ENCODE data around the gene PAIP2. TPM values are rescaled to one million over a fixed set of nuclear protein-coding genes. Genes with fewer than 3 reads are reported as not detected.
A peak's percentile ranks its signal among the peaks of the same experiment; 100 is the strongest.

Gene PAIP2
- total RNA-seq, 1 experiment from 2014 or later, result 79.4 TPM

DNA sequence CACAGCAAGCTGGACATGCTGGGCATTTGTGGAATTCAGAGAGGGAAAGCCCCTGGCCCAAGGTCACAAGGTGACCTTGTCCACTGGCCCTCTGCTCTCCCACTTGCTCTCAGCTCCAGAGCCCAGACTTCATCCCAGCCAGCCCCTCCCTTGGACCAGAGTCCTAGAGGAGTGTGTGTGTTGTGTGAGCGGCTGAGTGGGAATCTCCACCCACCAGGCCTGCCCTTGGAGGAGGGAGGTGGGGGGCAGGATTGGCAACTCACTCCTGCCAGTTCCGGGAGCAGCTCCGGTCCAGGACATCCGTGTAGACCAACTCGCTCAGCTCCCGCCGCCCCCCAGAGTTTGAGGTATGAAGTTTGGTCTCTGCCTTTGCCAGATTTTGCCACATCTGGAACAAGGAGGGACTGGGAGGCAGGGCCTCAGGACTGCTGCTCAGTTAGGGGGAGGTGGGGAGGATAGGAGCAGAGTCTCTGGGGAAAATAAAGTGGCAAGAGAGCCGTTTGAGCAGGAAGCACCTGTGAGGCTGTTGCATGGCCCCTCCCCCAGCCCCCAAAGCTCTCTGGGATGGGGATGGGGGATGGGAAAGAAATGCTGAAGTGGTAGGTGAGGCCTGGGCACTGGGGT, 46.7 kb downstream of the PAIP2 start:
- POLR2A ChIA-PET, result interaction anchor here (0.5 kb wide), 1 partner anchor 31 kb away, joined by 5 read pairs; no protein-coding TSS in a partner anchor
- ATAC-seq, result no peak
- Histone ChIP-seq H3K9me3 (ENCODE audit: control insufficient read depth, insufficient read depth, low read depth, low read length) (no peaks in the 10 kb centered on the region), H3K36me3 (ENCODE audit: control insufficient read depth, insufficient read depth, low read length) (peaks cover 2% of the 10 kb centered on the region; the same call in 1 of the 2 replicates), H3K27me3 (ENCODE audit: control insufficient read depth, insufficient read depth, low read length) (no peaks in the 10 kb centered on the region), H3K4me3 (ENCODE audit: low read depth in 2 of 2, low read length in 2 of 2) (no peak overlapping the region), H3K4me1 (ENCODE audit: control insufficient read depth, insufficient read depth, low read length) (peaks cover 17% of the 10 kb centered on the region), H3K27ac (ENCODE audit: low read length) (no peak overlapping the region)
- no peak for DNase-seq (ENCODE audit: low read depth, low spot score)
- no peak for TF ChIP-seq SIN3A (IDR thresholded peaks at IDR 0.05; ENCODE audit: borderline replicate concordance, insufficient read depth, low read depth, low read length)
- TF ChIP-seq, protein P1, sequence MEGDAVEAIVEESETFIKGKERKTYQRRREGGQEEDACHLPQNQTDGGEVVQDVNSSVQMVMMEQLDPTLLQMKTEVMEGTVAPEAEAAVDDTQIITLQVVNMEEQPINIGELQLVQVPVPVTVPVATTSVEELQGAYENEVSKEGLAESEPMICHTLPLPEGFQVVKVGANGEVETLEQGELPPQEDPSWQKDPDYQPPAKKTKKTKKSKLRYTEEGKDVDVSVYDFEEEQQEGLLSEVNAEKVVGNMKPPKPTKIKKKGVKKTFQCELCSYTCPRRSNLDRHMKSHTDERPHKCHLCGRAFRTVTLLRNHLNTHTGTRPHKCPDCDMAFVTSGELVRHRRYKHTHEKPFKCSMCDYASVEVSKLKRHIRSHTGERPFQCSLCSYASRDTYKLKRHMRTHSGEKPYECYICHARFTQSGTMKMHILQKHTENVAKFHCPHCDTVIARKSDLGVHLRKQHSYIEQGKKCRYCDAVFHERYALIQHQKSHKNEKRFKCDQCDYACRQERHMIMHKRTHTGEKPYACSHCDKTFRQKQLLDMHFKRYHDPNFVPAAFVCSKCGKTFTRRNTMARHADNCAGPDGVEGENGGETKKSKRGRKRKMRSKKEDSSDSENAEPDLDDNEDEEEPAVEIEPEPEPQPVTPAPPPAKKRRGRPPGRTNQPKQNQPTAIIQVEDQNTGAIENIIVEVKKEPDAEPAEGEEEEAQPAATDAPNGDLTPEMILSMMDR (IDR thresholded peaks at IDR 0.05), result no peak
- TF ChIP-seq, protein P2, sequence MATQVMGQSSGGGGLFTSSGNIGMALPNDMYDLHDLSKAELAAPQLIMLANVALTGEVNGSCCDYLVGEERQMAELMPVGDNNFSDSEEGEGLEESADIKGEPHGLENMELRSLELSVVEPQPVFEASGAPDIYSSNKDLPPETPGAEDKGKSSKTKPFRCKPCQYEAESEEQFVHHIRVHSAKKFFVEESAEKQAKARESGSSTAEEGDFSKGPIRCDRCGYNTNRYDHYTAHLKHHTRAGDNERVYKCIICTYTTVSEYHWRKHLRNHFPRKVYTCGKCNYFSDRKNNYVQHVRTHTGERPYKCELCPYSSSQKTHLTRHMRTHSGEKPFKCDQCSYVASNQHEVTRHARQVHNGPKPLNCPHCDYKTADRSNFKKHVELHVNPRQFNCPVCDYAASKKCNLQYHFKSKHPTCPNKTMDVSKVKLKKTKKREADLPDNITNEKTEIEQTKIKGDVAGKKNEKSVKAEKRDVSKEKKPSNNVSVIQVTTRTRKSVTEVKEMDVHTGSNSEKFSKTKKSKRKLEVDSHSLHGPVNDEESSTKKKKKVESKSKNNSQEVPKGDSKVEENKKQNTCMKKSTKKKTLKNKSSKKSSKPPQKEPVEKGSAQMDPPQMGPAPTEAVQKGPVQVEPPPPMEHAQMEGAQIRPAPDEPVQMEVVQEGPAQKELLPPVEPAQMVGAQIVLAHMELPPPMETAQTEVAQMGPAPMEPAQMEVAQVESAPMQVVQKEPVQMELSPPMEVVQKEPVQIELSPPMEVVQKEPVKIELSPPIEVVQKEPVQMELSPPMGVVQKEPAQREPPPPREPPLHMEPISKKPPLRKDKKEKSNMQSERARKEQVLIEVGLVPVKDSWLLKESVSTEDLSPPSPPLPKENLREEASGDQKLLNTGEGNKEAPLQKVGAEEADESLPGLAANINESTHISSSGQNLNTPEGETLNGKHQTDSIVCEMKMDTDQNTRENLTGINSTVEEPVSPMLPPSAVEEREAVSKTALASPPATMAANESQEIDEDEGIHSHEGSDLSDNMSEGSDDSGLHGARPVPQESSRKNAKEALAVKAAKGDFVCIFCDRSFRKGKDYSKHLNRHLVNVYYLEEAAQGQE (IDR thresholded peaks at IDR 0.05; ENCODE audit: insufficient read depth in 1 of 2, low read depth in 2 of 2, low read length in 1 of 2), result no peak
- TF ChIP-seq POLR2AphosphoS5 (IDR thresholded peaks at IDR 0.05; ENCODE audit: low read depth, low read length), result no peak
- TF ChIP-seq TCF7L2 (IDR thresholded peaks at IDR 0.05; ENCODE audit: low read depth, low read length), result no peak
- CTCF ChIA-PET, result no interaction called here
- intact Hi-C loops (cut with micrococcal nuclease; ENCODE audit: unreplicated experiment) (no loop called here), in situ Hi-C loops (cut with HindIII; ENCODE audit: low pct_unique_long_range_greater_than_20kb, low sequenced_read_pairs) (no loop called here)
- BruUV-seq (replicated peaks), result no TSS peak

DNA sequence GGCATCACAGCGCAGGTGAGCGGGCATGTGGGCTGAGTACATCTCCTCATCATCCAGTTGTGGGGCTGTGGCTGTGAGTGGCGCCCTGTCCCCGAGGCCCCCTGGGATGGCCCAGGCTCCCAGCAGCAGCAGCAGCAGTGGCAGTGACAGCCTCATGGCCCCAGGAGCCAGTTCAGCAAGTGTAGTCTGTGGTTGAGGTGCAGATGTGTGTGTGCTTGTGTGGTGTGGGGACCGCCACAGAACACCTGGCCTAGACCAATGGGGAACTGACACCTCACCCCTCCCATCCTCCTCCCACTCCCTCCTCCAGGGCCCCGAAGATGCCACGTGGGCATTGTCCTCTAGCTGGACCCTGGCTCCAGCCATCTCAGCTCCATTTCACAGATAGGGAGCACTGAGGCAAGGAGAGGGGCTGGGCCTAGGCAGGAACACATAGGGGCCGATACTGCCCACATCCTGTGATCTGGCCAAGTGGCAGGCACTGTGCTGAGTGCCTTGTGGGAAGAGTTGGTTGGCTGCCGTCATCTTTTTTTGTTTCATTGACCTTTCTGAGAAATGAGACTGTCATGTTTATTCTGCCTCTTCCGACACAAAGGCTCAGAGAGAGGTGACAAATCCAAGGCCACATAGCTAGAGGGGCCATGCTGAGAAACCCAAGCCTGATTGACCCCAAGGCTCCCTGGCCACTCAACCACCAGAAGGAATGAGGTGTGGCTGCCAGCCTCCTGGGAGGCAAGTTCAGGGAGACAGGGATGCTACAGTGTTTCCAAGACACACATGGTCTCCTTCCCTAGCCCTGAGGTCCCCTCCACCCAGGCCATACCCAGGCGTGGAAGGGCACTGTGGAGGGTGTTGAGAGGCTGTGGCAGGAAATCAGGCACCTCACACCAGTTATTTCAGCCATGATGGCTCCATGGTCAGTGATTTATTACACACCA, 48.3 kb downstream of the PAIP2 start, which contains the start of gene MZB1:
MZB1 (minus strand) TSS at position 213 of the 938 bp plus-strand sequence; CDS start at position 156, 57 bp downstream.
- ChIA-PET CTCF (no interaction called here), POLR2A (interaction anchor here (0.6 kb wide), 1 partner anchor 48 kb away, joined by 4 read pairs; no protein-coding TSS in a partner anchor)
- in situ Hi-C loops (cut with HindIII; ENCODE audit: low pct_unique_long_range_greater_than_20kb, low sequenced_read_pairs), result no loop called here
- no peaks in the 10 kb centered on the region for H3K9me3 ChIP-seq (ENCODE audit: control insufficient read depth, insufficient read depth, low read depth, low read length)
- intact Hi-C loops (cut with micrococcal nuclease; ENCODE audit: unreplicated experiment), result loop anchor here (10.0 kb wide), 1 partner anchor 105 kb away; no protein-coding TSS in a partner anchor
- ATAC-seq (no peak), DNase-seq (ENCODE audit: low read depth, low spot score) (no peak)
- TF ChIP-seq POLR2AphosphoS5 (IDR thresholded peaks at IDR 0.05; ENCODE audit: low read depth, low read length), result no peak
- TF ChIP-seq, protein P2 (IDR thresholded peaks at IDR 0.05; ENCODE audit: insufficient read depth in 1 of 2, low read depth in 2 of 2, low read length in 1 of 2), result no peak
- H3K27me3 ChIP-seq (ENCODE audit: control insufficient read depth, insufficient read depth, low read length), result no peaks in the 10 kb centered on the region
- H3K4me1 ChIP-seq (ENCODE audit: control insufficient read depth, insufficient read depth, low read length), result peaks cover 20% of the 10 kb centered on the region
- peaks cover 2% of the 10 kb centered on the region; the same call in 1 of the 2 replicates for H3K36me3 ChIP-seq (ENCODE audit: control insufficient read depth, insufficient read depth, low read length)
- BruUV-seq (replicated peaks), result no TSS peak
- no peak within 1 kb of the TSS for H3K4me3 ChIP-seq (ENCODE audit: low read depth in 2 of 2, low read length in 2 of 2)
- peak within 1 kb of the TSS; percentile 92 for H3K27ac ChIP-seq (ENCODE audit: low read length)

Data from Panc1 (cell line).